ENCODE results near the gene PCAT7. TPM values are rescaled to one million over a fixed set of nuclear protein-coding genes. Genes with fewer than 3 reads are reported as not detected.

The PCAT7 gene
- total and polyA plus RNA-seq, 9 of the 15 experiments (the other 6 are each of a cell fraction or from before 2014, with no cell fraction given): 0.09 to 0.13 TPM; not detected in 7

DNA sequence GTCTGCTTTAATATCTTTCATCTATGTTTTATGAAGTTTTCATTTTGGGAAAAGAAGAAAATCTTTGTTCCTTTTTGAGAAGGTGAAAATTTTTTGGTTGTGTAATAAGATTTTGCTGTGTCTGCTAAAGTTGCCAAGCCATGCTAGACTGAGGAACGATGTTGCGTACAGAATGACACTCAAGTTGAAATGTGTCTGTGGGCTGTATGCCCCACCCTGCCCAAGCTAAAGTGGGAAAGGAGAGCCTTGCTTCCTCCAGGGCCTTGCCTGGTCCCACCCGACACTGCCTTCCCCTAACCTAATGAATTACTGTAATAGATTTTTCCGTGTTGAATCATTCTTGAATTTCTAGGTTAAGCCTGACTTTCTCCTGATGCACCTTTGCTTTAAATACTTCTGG lies 2.5 kb downstream of the PCAT7 start:
- in situ Hi-C loops (cut with MboI): no loop called here
- no peak for DNase-seq (ENCODE audit: extremely low read depth in 1 of 4, low spot score in 3 of 4)
- Histone ChIP-seq H3K27me3 (ENCODE audit: control insufficient read depth in 2 of 2, insufficient read depth in 2 of 2, low read length in 2 of 2) (peaks cover 27 to 49% of the 10 kb centered on the region in 2 experiments), H3K4me2 (ENCODE audit: insufficient read depth, low read length) (no peak overlapping the region), H3K79me2 (ENCODE audit: control insufficient read depth, insufficient read depth, low read length) (no peaks in the 10 kb centered on the region), H3K9me1 (ENCODE audit: control insufficient read depth, insufficient read depth, low read length) (no peaks in the 10 kb centered on the region), H3K4me1 (replicated peaks in 1 of 2; ENCODE audit: control insufficient read depth in 2 of 2, insufficient read depth in 2 of 2, low read length in 2 of 2) (peaks cover 3 to 24% of the 10 kb centered on the region in 2 experiments; a peak in 4 of 5 replicates), H3K27ac (ENCODE audit: extremely low read depth, low read depth, low read length) (no peak overlapping the region), H2AFZ (ENCODE audit: low read depth, low read length) (no peak overlapping the region), H3K36me3 (ENCODE audit: control insufficient read depth, insufficient read depth, low read length) (no peaks in the 10 kb centered on the region), H3K9me3 (replicated peaks; ENCODE audit: control insufficient read depth, insufficient read depth, low read depth, low read length) (no peaks in the 10 kb centered on the region), H3K4me3 (no peak overlapping the region), H3K9ac (ENCODE audit: insufficient read depth in 1 of 2, low read depth in 2 of 2, low read length in 2 of 2) (no peak overlapping the region), H4K20me1 (replicated peaks; ENCODE audit: control insufficient read depth, insufficient read depth, low read length) (no peaks in the 10 kb centered on the region)
- TF ChIP-seq ZNF140 (CRISPR knock-in tag; IDR thresholded peaks at IDR 0.05) (no peak), CAMTA2 (CRISPR knock-in tag; conservative IDR thresholded peaks at IDR 0.05) (no peak), RUNX1 (IDR thresholded peaks at IDR 0.05; ENCODE audit: low read depth) (no peak), ZBTB26 (CRISPR knock-in tag; IDR thresholded peaks at IDR 0.05) (no peak), SREBF2 (CRISPR knock-in tag; IDR thresholded peaks at IDR 0.05) (no peak), ZNF584 (CRISPR knock-in tag; IDR thresholded peaks at IDR 0.05; ENCODE audit: low read depth) (no peak)
- TF ChIP-seq, protein P1, sequence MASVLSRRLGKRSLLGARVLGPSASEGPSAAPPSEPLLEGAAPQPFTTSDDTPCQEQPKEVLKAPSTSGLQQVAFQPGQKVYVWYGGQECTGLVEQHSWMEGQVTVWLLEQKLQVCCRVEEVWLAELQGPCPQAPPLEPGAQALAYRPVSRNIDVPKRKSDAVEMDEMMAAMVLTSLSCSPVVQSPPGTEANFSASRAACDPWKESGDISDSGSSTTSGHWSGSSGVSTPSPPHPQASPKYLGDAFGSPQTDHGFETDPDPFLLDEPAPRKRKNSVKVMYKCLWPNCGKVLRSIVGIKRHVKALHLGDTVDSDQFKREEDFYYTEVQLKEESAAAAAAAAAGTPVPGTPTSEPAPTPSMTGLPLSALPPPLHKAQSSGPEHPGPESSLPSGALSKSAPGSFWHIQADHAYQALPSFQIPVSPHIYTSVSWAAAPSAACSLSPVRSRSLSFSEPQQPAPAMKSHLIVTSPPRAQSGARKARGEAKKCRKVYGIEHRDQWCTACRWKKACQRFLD (CRISPR knock-in tag; IDR thresholded peaks at IDR 0.05): no peak
- no TSS peak for BruUV-seq (replicated peaks)
- ChIA-PET CTCF (ENCODE audit: low intra/inter-chr PET ratio) (no interaction called here), POLR2A (no interaction called here)
- intact Hi-C loops (cut with micrococcal nuclease): loop anchor here (10.0 kb wide), 1 partner anchor 567 kb away; no protein-coding TSS in a partner anchor
- ATAC-seq: no peak
- 13% methylated on average over 4 of the region's 4 CpGs for WGBS (ENCODE audit: insufficient coverage, low coverage, missing lambda C conversion rate)
- FAIRE-seq: no peak

All from K562 (cell line).